ENCODE results near the gene ATP6V0A4. TPM values are rescaled to one million over a fixed set of nuclear protein-coding genes. Genes with fewer than 3 reads are reported as not detected.

Gene ATP6V0A4
- total RNA-seq, 1 experiment from 2014 or later, result 1.0 TPM

DNA sequence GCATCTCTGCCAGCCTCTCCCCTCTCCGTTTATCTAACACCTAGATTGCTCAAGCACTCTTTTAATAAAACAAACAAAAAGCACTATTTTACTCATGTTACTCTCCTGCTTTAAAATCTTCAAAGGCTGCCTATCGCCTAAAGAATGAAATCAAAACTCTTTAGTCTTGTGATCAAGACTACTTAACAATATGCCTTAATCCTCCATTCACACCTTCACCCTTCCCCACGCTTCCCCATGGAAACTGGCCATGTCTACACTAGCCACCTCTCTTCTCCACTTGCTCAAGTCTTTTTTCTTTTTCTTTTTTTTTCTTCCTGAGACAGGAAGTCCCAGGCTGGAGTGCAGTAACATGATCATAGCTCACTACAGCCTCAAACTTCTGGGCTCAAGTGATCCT, 48.0 kb downstream of the ATP6V0A4 start:
- intact Hi-C loops (cut with micrococcal nuclease), result loop anchor here (5.0 kb wide), 1 partner anchor 232 kb away; the partner anchor contains the start of gene KIAA1549
- no TSS peak for BruUV-seq (replicated peaks)

GRCh38 chr7:138748666-138749065, 49.3 kb downstream of the ATP6V0A4 start:
- Histone ChIP-seq H3F3A (ENCODE audit: low read length, unreplicated experiment) (no peaks in the 10 kb centered on the region), H3K36me3 (ENCODE audit: low read depth, low read length) (no peaks in the 10 kb centered on the region), H2AFZ (ENCODE audit: low read length) (no peak overlapping the region), H3K27me3 (ENCODE audit: low read length) (no peaks in the 10 kb centered on the region), H3K4me1 (ENCODE audit: insufficient read depth, low read length) (peaks cover 16% of the 10 kb centered on the region), H3K9me2 (replicated peaks; ENCODE audit: low read length) (no peaks in the 10 kb centered on the region), H3K9me3 (ENCODE audit: low read length) (no peaks in the 10 kb centered on the region), H3K79me2 (ENCODE audit: low read length) (no peaks in the 10 kb centered on the region), H3K4me3 (ENCODE audit: low read length) (no peak overlapping the region), H3K27ac (ENCODE audit: low read length) (no peak overlapping the region), H3K9ac (ENCODE audit: low read length) (no peak overlapping the region), H4K20me1 (ENCODE audit: low read length) (no peaks in the 10 kb centered on the region), H3K4me2 (ENCODE audit: low read length) (no peak overlapping the region)
- DNase-seq, result no peak
- ChIA-PET POLR2A (ENCODE audit: unreplicated experiment) (interaction anchor here (0.7 kb wide), 1 partner anchor 35 kb away, joined by 3 read pairs; no protein-coding TSS in a partner anchor), CTCF (no interaction called here)
- ATAC-seq, result no peak
- TF ChIP-seq EZH2 (IDR thresholded peaks at IDR 0.05; ENCODE audit: low read length, unreplicated experiment), result no peak
- TF ChIP-seq, protein P1, sequence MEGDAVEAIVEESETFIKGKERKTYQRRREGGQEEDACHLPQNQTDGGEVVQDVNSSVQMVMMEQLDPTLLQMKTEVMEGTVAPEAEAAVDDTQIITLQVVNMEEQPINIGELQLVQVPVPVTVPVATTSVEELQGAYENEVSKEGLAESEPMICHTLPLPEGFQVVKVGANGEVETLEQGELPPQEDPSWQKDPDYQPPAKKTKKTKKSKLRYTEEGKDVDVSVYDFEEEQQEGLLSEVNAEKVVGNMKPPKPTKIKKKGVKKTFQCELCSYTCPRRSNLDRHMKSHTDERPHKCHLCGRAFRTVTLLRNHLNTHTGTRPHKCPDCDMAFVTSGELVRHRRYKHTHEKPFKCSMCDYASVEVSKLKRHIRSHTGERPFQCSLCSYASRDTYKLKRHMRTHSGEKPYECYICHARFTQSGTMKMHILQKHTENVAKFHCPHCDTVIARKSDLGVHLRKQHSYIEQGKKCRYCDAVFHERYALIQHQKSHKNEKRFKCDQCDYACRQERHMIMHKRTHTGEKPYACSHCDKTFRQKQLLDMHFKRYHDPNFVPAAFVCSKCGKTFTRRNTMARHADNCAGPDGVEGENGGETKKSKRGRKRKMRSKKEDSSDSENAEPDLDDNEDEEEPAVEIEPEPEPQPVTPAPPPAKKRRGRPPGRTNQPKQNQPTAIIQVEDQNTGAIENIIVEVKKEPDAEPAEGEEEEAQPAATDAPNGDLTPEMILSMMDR (conservative IDR thresholded peaks at IDR 0.05; ENCODE audit: low read depth, low read length), result no peak
- TF ChIP-seq EZH2phosphoT487 (IDR thresholded peaks at IDR 0.05; ENCODE audit: borderline replicate concordance, low read length), result no peak
- intact Hi-C loops (cut with micrococcal nuclease), result no loop called here
- BruUV-seq (replicated peaks), result no TSS peak

More for the DNA sequence above, 48.0 kb downstream of the ATP6V0A4 start:
- H3K36me3 ChIP-seq (ENCODE audit: low read depth, low read length), result no peaks in the 10 kb centered on the region
- H3K27me3 ChIP-seq (ENCODE audit: low read length), result no peaks in the 10 kb centered on the region
- no peaks in the 10 kb centered on the region for H3F3A ChIP-seq (ENCODE audit: low read length, unreplicated experiment)
- H3K9me2 ChIP-seq (replicated peaks; ENCODE audit: low read length), result no peaks in the 10 kb centered on the region
- CTCF ChIA-PET, result no interaction called here
- no peak overlapping the region for H3K4me3 ChIP-seq (ENCODE audit: low read length)
- no peak for DNase-seq
- no peak overlapping the region for H2AFZ ChIP-seq (ENCODE audit: low read length)
- no peaks in the 10 kb centered on the region for H4K20me1 ChIP-seq (ENCODE audit: low read length)
- POLR2A ChIA-PET (ENCODE audit: unreplicated experiment), result no interaction called here
- no peak for TF ChIP-seq EZH2phosphoT487 (IDR thresholded peaks at IDR 0.05; ENCODE audit: borderline replicate concordance, low read length)
- TF ChIP-seq, protein P1 (conservative IDR thresholded peaks at IDR 0.05; ENCODE audit: low read depth, low read length), result no peak
- H3K9ac ChIP-seq (ENCODE audit: low read length), result no peak overlapping the region
- H3K27ac ChIP-seq (ENCODE audit: low read length), result no peak overlapping the region
- no peak for ATAC-seq
- H3K79me2 ChIP-seq (ENCODE audit: low read length), result no peaks in the 10 kb centered on the region
- H3K4me1 ChIP-seq (ENCODE audit: insufficient read depth, low read length), result peaks cover 23% of the 10 kb centered on the region
- H3K9me3 ChIP-seq (ENCODE audit: low read length), result no peaks in the 10 kb centered on the region
- no peak overlapping the region for H3K4me2 ChIP-seq (ENCODE audit: low read length)

DNA sequence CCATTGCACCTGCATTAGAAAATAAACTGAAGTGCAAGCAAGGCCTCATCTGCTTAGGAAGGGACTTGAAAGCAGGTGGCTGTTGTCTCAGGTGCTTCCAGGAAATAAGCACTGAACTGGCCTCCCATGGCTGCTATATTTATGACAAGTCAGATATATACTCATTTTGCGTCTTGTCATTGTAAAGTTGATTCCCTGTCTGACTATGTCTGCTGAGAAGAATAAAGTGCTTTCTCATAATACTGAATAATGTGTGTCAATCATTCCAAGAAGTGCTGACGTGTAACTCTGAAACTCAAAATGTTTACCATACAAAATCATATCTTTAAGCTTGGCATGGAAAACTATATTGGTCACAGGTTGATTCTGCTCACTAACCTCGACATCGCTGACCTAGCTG, 51.9 kb downstream of the ATP6V0A4 start:
- no peak overlapping the region for H3K27ac ChIP-seq (ENCODE audit: low read length)
- no peak overlapping the region for H2AFZ ChIP-seq (ENCODE audit: low read length)
- POLR2A ChIA-PET (ENCODE audit: unreplicated experiment), result no interaction called here
- no peak overlapping the region for H3K4me3 ChIP-seq (ENCODE audit: low read length)
- H3K9ac ChIP-seq (ENCODE audit: low read length), result no peak overlapping the region
- H3F3A ChIP-seq (ENCODE audit: low read length, unreplicated experiment), result no peaks in the 10 kb centered on the region
- CTCF ChIA-PET, result no interaction called here
- H3K79me2 ChIP-seq (ENCODE audit: low read length), result no peaks in the 10 kb centered on the region
- H3K36me3 ChIP-seq (ENCODE audit: low read depth, low read length), result no peaks in the 10 kb centered on the region
- intact Hi-C loops (cut with micrococcal nuclease), result no loop called here
- BruUV-seq (replicated peaks), result no TSS peak
- no peaks in the 10 kb centered on the region; the same call in 1 of the 2 replicates for H3K4me1 ChIP-seq (ENCODE audit: insufficient read depth, low read length)
- H3K4me2 ChIP-seq (ENCODE audit: low read length), result no peak overlapping the region
- no peaks in the 10 kb centered on the region for H3K9me2 ChIP-seq (replicated peaks; ENCODE audit: low read length)
- no peaks in the 10 kb centered on the region for H3K9me3 ChIP-seq (ENCODE audit: low read length)
- TF ChIP-seq EZH2phosphoT487 (IDR thresholded peaks at IDR 0.05; ENCODE audit: borderline replicate concordance, low read length) (no peak), EZH2 (IDR thresholded peaks at IDR 0.05; ENCODE audit: low read length, unreplicated experiment) (no peak)
- TF ChIP-seq, protein P1 (conservative IDR thresholded peaks at IDR 0.05; ENCODE audit: low read depth, low read length), result no peak
- DNase-seq (no peak), ATAC-seq (no peak)
- H3K27me3 ChIP-seq (ENCODE audit: low read length), result no peaks in the 10 kb centered on the region
- no peaks in the 10 kb centered on the region for H4K20me1 ChIP-seq (ENCODE audit: low read length)

All from PC-3 (cell line).